Astrocyte (in vitro differentiated cells and primary cell): ENCODE data around the gene SHROOM2.

Experiments used
- EZH2 ChIP-seq: IDR thresholded peaks from 2 replicates; pipeline ENCODE4 v1.6.1; 2012; ENCODE audit warnings: mild to moderate bottlenecking, low read length, inconsistent platforms; ENCODE audit not compliant: insufficient read depth
- TF ChIP-seq, protein P1 (sequence below): IDR thresholded peaks from 2 replicates; pipeline ENCODE4 v1.5.1; 2011; ENCODE audit warnings: low read depth, mild to moderate bottlenecking, inconsistent platforms, low read length, moderate library complexity; ENCODE audit not compliant: insufficient read depth

GRCh38 chrX:9955506-9955905, 169.3 kb downstream of the SHROOM2 start:
- TF ChIP-seq, protein P1, sequence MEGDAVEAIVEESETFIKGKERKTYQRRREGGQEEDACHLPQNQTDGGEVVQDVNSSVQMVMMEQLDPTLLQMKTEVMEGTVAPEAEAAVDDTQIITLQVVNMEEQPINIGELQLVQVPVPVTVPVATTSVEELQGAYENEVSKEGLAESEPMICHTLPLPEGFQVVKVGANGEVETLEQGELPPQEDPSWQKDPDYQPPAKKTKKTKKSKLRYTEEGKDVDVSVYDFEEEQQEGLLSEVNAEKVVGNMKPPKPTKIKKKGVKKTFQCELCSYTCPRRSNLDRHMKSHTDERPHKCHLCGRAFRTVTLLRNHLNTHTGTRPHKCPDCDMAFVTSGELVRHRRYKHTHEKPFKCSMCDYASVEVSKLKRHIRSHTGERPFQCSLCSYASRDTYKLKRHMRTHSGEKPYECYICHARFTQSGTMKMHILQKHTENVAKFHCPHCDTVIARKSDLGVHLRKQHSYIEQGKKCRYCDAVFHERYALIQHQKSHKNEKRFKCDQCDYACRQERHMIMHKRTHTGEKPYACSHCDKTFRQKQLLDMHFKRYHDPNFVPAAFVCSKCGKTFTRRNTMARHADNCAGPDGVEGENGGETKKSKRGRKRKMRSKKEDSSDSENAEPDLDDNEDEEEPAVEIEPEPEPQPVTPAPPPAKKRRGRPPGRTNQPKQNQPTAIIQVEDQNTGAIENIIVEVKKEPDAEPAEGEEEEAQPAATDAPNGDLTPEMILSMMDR, result no peak
- TF ChIP-seq EZH2, result no peak
